ENCODE data around the gene CD1E.

The CD1E gene

GRCh38 chr1:158331481-158332150 lies 22.1 kb upstream of the CD1E start, which contains the start of gene CD1B (continued):
- TF ChIP-seq, protein P1, sequence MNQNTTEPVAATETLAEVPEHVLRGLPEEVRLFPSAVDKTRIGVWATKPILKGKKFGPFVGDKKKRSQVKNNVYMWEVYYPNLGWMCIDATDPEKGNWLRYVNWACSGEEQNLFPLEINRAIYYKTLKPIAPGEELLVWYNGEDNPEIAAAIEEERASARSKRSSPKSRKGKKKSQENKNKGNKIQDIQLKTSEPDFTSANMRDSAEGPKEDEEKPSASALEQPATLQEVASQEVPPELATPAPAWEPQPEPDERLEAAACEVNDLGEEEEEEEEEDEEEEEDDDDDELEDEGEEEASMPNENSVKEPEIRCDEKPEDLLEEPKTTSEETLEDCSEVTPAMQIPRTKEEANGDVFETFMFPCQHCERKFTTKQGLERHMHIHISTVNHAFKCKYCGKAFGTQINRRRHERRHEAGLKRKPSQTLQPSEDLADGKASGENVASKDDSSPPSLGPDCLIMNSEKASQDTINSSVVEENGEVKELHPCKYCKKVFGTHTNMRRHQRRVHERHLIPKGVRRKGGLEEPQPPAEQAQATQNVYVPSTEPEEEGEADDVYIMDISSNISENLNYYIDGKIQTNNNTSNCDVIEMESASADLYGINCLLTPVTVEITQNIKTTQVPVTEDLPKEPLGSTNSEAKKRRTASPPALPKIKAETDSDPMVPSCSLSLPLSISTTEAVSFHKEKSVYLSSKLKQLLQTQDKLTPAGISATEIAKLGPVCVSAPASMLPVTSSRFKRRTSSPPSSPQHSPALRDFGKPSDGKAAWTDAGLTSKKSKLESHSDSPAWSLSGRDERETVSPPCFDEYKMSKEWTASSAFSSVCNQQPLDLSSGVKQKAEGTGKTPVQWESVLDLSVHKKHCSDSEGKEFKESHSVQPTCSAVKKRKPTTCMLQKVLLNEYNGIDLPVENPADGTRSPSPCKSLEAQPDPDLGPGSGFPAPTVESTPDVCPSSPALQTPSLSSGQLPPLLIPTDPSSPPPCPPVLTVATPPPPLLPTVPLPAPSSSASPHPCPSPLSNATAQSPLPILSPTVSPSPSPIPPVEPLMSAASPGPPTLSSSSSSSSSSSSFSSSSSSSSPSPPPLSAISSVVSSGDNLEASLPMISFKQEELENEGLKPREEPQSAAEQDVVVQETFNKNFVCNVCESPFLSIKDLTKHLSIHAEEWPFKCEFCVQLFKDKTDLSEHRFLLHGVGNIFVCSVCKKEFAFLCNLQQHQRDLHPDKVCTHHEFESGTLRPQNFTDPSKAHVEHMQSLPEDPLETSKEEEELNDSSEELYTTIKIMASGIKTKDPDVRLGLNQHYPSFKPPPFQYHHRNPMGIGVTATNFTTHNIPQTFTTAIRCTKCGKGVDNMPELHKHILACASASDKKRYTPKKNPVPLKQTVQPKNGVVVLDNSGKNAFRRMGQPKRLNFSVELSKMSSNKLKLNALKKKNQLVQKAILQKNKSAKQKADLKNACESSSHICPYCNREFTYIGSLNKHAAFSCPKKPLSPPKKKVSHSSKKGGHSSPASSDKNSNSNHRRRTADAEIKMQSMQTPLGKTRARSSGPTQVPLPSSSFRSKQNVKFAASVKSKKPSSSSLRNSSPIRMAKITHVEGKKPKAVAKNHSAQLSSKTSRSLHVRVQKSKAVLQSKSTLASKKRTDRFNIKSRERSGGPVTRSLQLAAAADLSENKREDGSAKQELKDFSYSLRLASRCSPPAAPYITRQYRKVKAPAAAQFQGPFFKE (tag by site-specific recombination; IDR thresholded peaks at IDR 0.05; ENCODE audit: borderline replicate concordance), result no peak
- TF ChIP-seq, protein P2, sequence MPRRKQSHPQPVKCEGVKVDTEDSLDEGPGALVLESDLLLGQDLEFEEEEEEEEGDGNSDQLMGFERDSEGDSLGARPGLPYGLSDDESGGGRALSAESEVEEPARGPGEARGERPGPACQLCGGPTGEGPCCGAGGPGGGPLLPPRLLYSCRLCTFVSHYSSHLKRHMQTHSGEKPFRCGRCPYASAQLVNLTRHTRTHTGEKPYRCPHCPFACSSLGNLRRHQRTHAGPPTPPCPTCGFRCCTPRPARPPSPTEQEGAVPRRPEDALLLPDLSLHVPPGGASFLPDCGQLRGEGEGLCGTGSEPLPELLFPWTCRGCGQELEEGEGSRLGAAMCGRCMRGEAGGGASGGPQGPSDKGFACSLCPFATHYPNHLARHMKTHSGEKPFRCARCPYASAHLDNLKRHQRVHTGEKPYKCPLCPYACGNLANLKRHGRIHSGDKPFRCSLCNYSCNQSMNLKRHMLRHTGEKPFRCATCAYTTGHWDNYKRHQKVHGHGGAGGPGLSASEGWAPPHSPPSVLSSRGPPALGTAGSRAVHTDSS (tag by site-specific recombination; IDR thresholded peaks at IDR 0.05), result no peak
- no peak for TF ChIP-seq ZBTB48 (tag by site-specific recombination; IDR thresholded peaks at IDR 0.05)

- Histone ChIP-seq H3K27ac (ENCODE audit: extremely low read depth, low read depth, low read length) (no peak overlapping the region), H3K36me3 (ENCODE audit: control insufficient read depth in 2 of 2, insufficient read depth in 1 of 2, low read length in 2 of 2) (no peaks in the 10 kb centered on the region), H3K4me1 (ENCODE audit: control insufficient read depth, insufficient read depth, low read length) (no peaks in the 10 kb centered on the region), H3K4me3 (ENCODE audit: low read depth, low read length) (no peak overlapping the region), H3K9me3 (ENCODE audit: control insufficient read depth, insufficient read depth, low read depth, low read length) (no peaks in the 10 kb centered on the region)
- TF ChIP-seq ZNF132 (tag by site-specific recombination; IDR thresholded peaks at IDR 0.05; ENCODE audit: borderline replicate concordance) (no peak), HOXD13 (CRISPR knock-in tag; IDR thresholded peaks at IDR 0.05; ENCODE audit: borderline replicate concordance) (no peak), ZBTB11 (tag by site-specific recombination; conservative IDR thresholded peaks at IDR 0.05; ENCODE audit: low read depth) (no peak), ZNF426 (tag by site-specific recombination; IDR thresholded peaks at IDR 0.05) (no peak), SCRT2 (tag by site-specific recombination; IDR thresholded peaks at IDR 0.05) (no peak), ZNF214 (tag by site-specific recombination; IDR thresholded peaks at IDR 0.05; ENCODE audit: borderline replicate concordance) (no peak)
- POLR2A ChIA-PET, result no interaction called here
- CTCF ChIA-PET, result no interaction called here
Observed at GRCh38 chr1:158333405-158334155, 20.1 kb upstream of the CD1E start.
